Colon (tissue), 2 donors: ENCODE results near the gene LAMB3.

Source experiments
- FAIRE-seq: peaks from 2 replicates; lab custom pipeline; 2012; peaks lifted over from hg19 to GRCh38; lab: Jason Lieb, UNC
- donor health status: control.
- donor health status: control.

The LAMB3 gene

GRCh38 chr1:209617047-209617673 lies 35.1 kb downstream of the LAMB3 start:
- FAIRE-seq, result no peak

GRCh38 chr1:209616366-209617046 lies 35.7 kb downstream of the LAMB3 start:
- no peak for FAIRE-seq

GRCh38 chr1:209614906-209615305 lies 37.3 kb downstream of the LAMB3 start:
- FAIRE-seq, result no peak

- FAIRE-seq, result no peak
Observed at GRCh38 chr1:209614151-209614420, 38.1 kb downstream of the LAMB3 start.

GRCh38 chr1:209613400-209614150 lies 38.6 kb downstream of the LAMB3 start:
- no peak for FAIRE-seq

- FAIRE-seq, result no peak
Observed at GRCh38 chr1:209612646-209613399, 39.4 kb downstream of the LAMB3 start.

GRCh38 chr1:209611771-209612570 lies 40.3 kb downstream of the LAMB3 start:
- FAIRE-seq, result no peak

GRCh38 chr1:209610631-209610905 lies 41.7 kb downstream of the LAMB3 start:
- FAIRE-seq, result no peak

- FAIRE-seq, result no peak
Observed at GRCh38 chr1:209609791-209610630, 42.2 kb downstream of the LAMB3 start.

GRCh38 chr1:209609041-209609790 lies 43.0 kb downstream of the LAMB3 start:
- FAIRE-seq, result no peak

- FAIRE-seq, result no peak
Observed at GRCh38 chr1:209607795-209608178, 44.4 kb downstream of the LAMB3 start.

- no peak for FAIRE-seq
Observed at GRCh38 chr1:209607102-209607794, 45.0 kb downstream of the LAMB3 start.

GRCh38 chr1:209603877-209604276 lies 48.3 kb downstream of the LAMB3 start:
- no peak for FAIRE-seq

GRCh38 chr1:209601809-209602657 lies 50.2 kb downstream of the LAMB3 start:
- no peak for FAIRE-seq

GRCh38 chr1:209600541-209600940 lies 51.7 kb downstream of the LAMB3 start:
- no peak for FAIRE-seq

GRCh38 chr1:209598227-209598626 lies 54.0 kb downstream of the LAMB3 start:
- no peak for FAIRE-seq

- no peak for FAIRE-seq
Observed at GRCh38 chr1:209597499-209597898, 54.7 kb downstream of the LAMB3 start.

- FAIRE-seq, result no peak
Observed at GRCh38 chr1:209595599-209596285, 56.5 kb downstream of the LAMB3 start.
